ENCODE data around the gene RIN1.
"Not testable (repeated sequence)": the region's sequence is repeated elsewhere in the genome, so short reads cannot be mapped to it uniquely, and the experiment has no call there.

The RIN1 gene

GRCh38 chr11:66336234-66337102 lies at the start of gene RIN1:
Gene RIN1 (minus strand): TSS chr11:66336434. CDS start chr11:66336402, 32 bp downstream.
- DNase-seq, result peak; percentile 80

GRCh38 chr11:66384316-66384715 lies 48.1 kb upstream of the RIN1 start:
- DNase-seq, result not testable (repeated sequence)

- not testable (repeated sequence) for DNase-seq
These were observed 44.0 kb upstream of the RIN1 start for GRCh38 chr11:66380264-66380663.

GRCh38 chr11:66373690-66374287 lies 37.6 kb upstream of the RIN1 start:
- DNase-seq, result not testable (repeated sequence)

GRCh38 chr11:66373265-66373664 lies 37.0 kb upstream of the RIN1 start:
- no peak for DNase-seq

- DNase-seq, result no peak
These were observed 35.6 kb upstream of the RIN1 start, which contains the start of gene SLC29A2 for GRCh38 chr11:66371627-66372415. Gene SLC29A2 (minus strand): TSS chr11:66371760. CDS start chr11:66371591, 169 bp downstream.

- no peak for DNase-seq
These were observed 33.0 kb upstream of the RIN1 start for GRCh38 chr11:66369073-66369894.

GRCh38 chr11:66368484-66368883 lies 32.2 kb upstream of the RIN1 start:
- DNase-seq, result no peak

GRCh38 chr11:66367561-66368312 lies 31.5 kb upstream of the RIN1 start:
- no peak for DNase-seq

- DNase-seq, result no peak
These were observed 30.7 kb upstream of the RIN1 start for GRCh38 chr11:66366844-66367477.

GRCh38 chr11:66365711-66366619 lies 29.7 kb upstream of the RIN1 start:
- DNase-seq, result no peak

- no peak for DNase-seq
These were observed 28.9 kb upstream of the RIN1 start for GRCh38 chr11:66365166-66365565.

- peak; percentile 64 for DNase-seq
These were observed 27.7 kb upstream of the RIN1 start for GRCh38 chr11:66363805-66364535.

- no peak for DNase-seq
These were observed 27.0 kb upstream of the RIN1 start for GRCh38 chr11:66363187-66363601.

GRCh38 chr11:66362481-66363147 lies 26.4 kb upstream of the RIN1 start:
- no peak for DNase-seq

GRCh38 chr11:66361502-66361941 lies 25.3 kb upstream of the RIN1 start:
- no peak for DNase-seq

- DNase-seq, result no peak
These were observed 24.3 kb upstream of the RIN1 start for GRCh38 chr11:66360406-66361073.

GRCh38 chr11:66359662-66360087 lies 23.4 kb upstream of the RIN1 start:
- DNase-seq, result no peak

Measured in suppressor macrophage treated with lipopolysaccharide for 4 hours (primary cell).